Pons (tissue), 1 donor: ENCODE measurements around the gene PTPN14.

Experiments used
- DNase-seq: peaks from one replicate; pipeline ENCODE4 v3.0.0-alpha.2; 2016; ENCODE audit warnings: low spot score

Gene PTPN14

GRCh38 chr1:214568328-214568727 lies 16.9 kb upstream of the PTPN14 start:
- DNase-seq = no peak

- no peak for DNase-seq
These were observed 16.1 kb upstream of the PTPN14 start for GRCh38 chr1:214567481-214567980.

- no peak for DNase-seq
These were observed 15.0 kb upstream of the PTPN14 start for GRCh38 chr1:214566158-214567104.

GRCh38 chr1:214565310-214565709 lies 13.9 kb upstream of the PTPN14 start:
- no peak for DNase-seq

- DNase-seq = no peak
These were observed 12.5 kb upstream of the PTPN14 start for GRCh38 chr1:214563881-214564280.

- DNase-seq = no peak
These were observed 6.7 kb upstream of the PTPN14 start for GRCh38 chr1:214557952-214558735.

- DNase-seq = no peak
These were observed 1.8 kb upstream of the PTPN14 start for GRCh38 chr1:214553142-214553710.

- DNase-seq = no peak
These were observed 789 bp upstream of the PTPN14 start for GRCh38 chr1:214552174-214552608.

GRCh38 chr1:214550857-214551435 lies 456 bp downstream of the PTPN14 start:
- DNase-seq = no peak

- DNase-seq = no peak
These were observed 1.2 kb downstream of the PTPN14 start for GRCh38 chr1:214550013-214550856.

- no peak for DNase-seq
These were observed 1.8 kb downstream of the PTPN14 start for GRCh38 chr1:214549604-214550003.

- DNase-seq = no peak
These were observed 2.4 kb downstream of the PTPN14 start for GRCh38 chr1:214548988-214549387.

- DNase-seq = no peak
These were observed 3.1 kb downstream of the PTPN14 start for GRCh38 chr1:214548271-214548670.

GRCh38 chr1:214547747-214548146 lies 3.7 kb downstream of the PTPN14 start:
- no peak for DNase-seq

GRCh38 chr1:214546886-214547641 lies 4.3 kb downstream of the PTPN14 start:
- DNase-seq = no peak

GRCh38 chr1:214546084-214546483 lies 5.3 kb downstream of the PTPN14 start:
- DNase-seq = no peak

- no peak for DNase-seq
These were observed 6.1 kb downstream of the PTPN14 start for GRCh38 chr1:214545293-214545692.

- DNase-seq = no peak
These were observed 6.6 kb downstream of the PTPN14 start for GRCh38 chr1:214544791-214545190.

GRCh38 chr1:214542275-214543199 lies 8.9 kb downstream of the PTPN14 start:
- DNase-seq = no peak
